Measurements from ENCODE around the gene FAM236C.
"Not testable (repeated sequence)": the region's sequence is repeated elsewhere in the genome, so short reads cannot be mapped to it uniquely, and the experiment has no call there.

The FAM236C gene

GRCh38 chrX:72912315-72912714, at the start of gene FAM236C:
TSS of gene FAM236C (plus strand) at chrX:72912615. CDS start at chrX:72912715, 100 bp downstream.
- not testable (repeated sequence) for DNase-seq

GRCh38 chrX:72882898-72883297, 29.5 kb upstream of the FAM236C start:
- not testable (repeated sequence) for DNase-seq

GRCh38 chrX:72889740-72890139, 22.7 kb upstream of the FAM236C start:
- not testable (repeated sequence) for DNase-seq

- not testable (repeated sequence) for DNase-seq
Observed at GRCh38 chrX:72916096-72916495, 3.7 kb downstream of the FAM236C start.

- DNase-seq = not testable (repeated sequence)
Observed at GRCh38 chrX:72932283-72932682, 19.9 kb downstream of the FAM236C start.

- DNase-seq = not testable (repeated sequence)
Observed at GRCh38 chrX:72936455-72936854, 24.0 kb downstream of the FAM236C start.

GRCh38 chrX:72936882-72937455, 24.6 kb downstream of the FAM236C start:
- not testable (repeated sequence) for DNase-seq

GRCh38 chrX:72937906-72938305, 25.5 kb downstream of the FAM236C start, which contains the start of gene FAM236A:
TSS of gene FAM236A (plus strand) at chrX:72938206. CDS start at chrX:72938263, 57 bp downstream.
- not testable (repeated sequence) for DNase-seq

- not testable (repeated sequence) for DNase-seq
Observed at GRCh38 chrX:72942272-72942671, 29.9 kb downstream of the FAM236C start.

GRCh38 chrX:72943035-72943818, 30.8 kb downstream of the FAM236C start:
- DNase-seq = not testable (repeated sequence)

- DNase-seq = not testable (repeated sequence)
Observed at GRCh38 chrX:72943819-72944169, 31.4 kb downstream of the FAM236C start, which contains the start of gene DMRTC1. TSS of gene DMRTC1 (minus strand) at chrX:72943837. CDS start at chrX:72875694, 68,143 bp downstream.

GRCh38 chrX:72959971-72960370, 47.6 kb downstream of the FAM236C start:
- not testable (repeated sequence) for DNase-seq

Measured in MV-4-11 (cell line).